ENCODE results near the gene PTCD1.

Gene PTCD1

GRCh38 chr7:99460651-99461050, 22.1 kb upstream of the PTCD1 start:
- peaks cover 59% of the 10 kb centered on the region for H3K36me3 Mint-ChIP-seq (ENCODE audit: low read depth)
- H3K27ac Mint-ChIP-seq = no peak overlapping the region
- peaks cover 9% of the 10 kb centered on the region for H3K9me3 Mint-ChIP-seq
- H3K27me3 Mint-ChIP-seq (ENCODE audit: low read depth, poor library complexity) = no peaks in the 10 kb centered on the region
- DNase-seq = no peak
- no peak overlapping the region for H3K4me3 Mint-ChIP-seq
- peaks cover 19% of the 10 kb centered on the region for H3K4me1 Mint-ChIP-seq
- no peak for TF ChIP-seq CTCF (IDR thresholded peaks at IDR 0.05)

GRCh38 chr7:99459087-99459486, 20.5 kb upstream of the PTCD1 start:
- Mint-ChIP-seq H3K36me3 (ENCODE audit: low read depth) (peaks cover 57% of the 10 kb centered on the region), H3K9me3 (peaks cover 8% of the 10 kb centered on the region), H3K4me3 (no peak overlapping the region), H3K27me3 (ENCODE audit: low read depth, poor library complexity) (no peaks in the 10 kb centered on the region), H3K4me1 (peaks cover 9% of the 10 kb centered on the region), H3K27ac (peak overlapping the region; percentile 60)
- TF ChIP-seq CTCF (IDR thresholded peaks at IDR 0.05) = peak; percentile 11
- DNase-seq = no peak

GRCh38 chr7:99457650-99458493, 19.3 kb upstream of the PTCD1 start:
- no peak for TF ChIP-seq CTCF (IDR thresholded peaks at IDR 0.05)
- DNase-seq = no peak
- H3K27ac Mint-ChIP-seq = peak overlapping the region; percentile 74
- H3K36me3 Mint-ChIP-seq (ENCODE audit: low read depth) = peaks cover 57% of the 10 kb centered on the region
- no peak overlapping the region for H3K4me3 Mint-ChIP-seq
- peaks cover 5% of the 10 kb centered on the region for H3K4me1 Mint-ChIP-seq
- H3K27me3 Mint-ChIP-seq (ENCODE audit: low read depth, poor library complexity) = no peaks in the 10 kb centered on the region
- peaks cover 2% of the 10 kb centered on the region for H3K9me3 Mint-ChIP-seq

DNA sequence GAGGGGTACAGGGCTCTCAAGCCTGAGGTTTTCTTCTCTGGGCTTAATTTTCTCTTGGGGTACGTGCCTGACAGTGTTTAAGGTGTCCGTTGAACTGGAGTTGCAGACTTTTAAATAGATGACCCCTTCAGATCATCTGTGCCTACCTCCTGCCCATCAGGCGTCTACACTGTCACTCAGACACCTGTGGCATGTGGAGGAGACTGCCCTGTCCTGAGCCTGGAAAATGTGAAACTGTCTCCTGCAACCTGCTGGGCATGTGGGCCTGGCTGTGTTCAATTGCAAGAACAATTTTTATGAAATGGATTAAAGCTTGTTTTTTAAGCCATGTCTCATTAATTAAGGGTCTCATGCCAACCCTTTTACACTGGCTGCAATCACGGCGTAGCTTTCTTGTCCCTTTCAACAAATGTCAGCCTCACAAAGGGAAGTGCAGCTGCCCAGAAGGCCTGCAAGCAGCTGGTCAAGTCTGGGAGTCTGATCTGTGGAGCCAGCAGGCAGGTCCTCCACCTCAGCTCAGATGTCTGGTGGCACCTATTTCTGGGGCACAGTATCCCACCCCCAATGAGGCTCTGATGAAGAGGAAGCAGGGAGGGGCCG, 18.6 kb upstream of the PTCD1 start:
- Mint-ChIP-seq H3K27ac (peak overlapping the region; percentile 74), H3K4me3 (no peak overlapping the region), H3K4me1 (peaks cover 5% of the 10 kb centered on the region), H3K36me3 (ENCODE audit: low read depth) (peaks cover 60% of the 10 kb centered on the region), H3K27me3 (ENCODE audit: low read depth, poor library complexity) (no peaks in the 10 kb centered on the region), H3K9me3 (no peaks in the 10 kb centered on the region)
- DNase-seq = no peak
- no peak for TF ChIP-seq CTCF (IDR thresholded peaks at IDR 0.05)

GRCh38 chr7:99456288-99456687, 17.7 kb upstream of the PTCD1 start:
- peak overlapping the region; percentile 74 for H3K27ac Mint-ChIP-seq
- no peaks in the 10 kb centered on the region for H3K9me3 Mint-ChIP-seq
- H3K4me3 Mint-ChIP-seq = no peak overlapping the region
- TF ChIP-seq CTCF (IDR thresholded peaks at IDR 0.05) = no peak
- H3K27me3 Mint-ChIP-seq (ENCODE audit: low read depth, poor library complexity) = peaks cover 2% of the 10 kb centered on the region
- peaks cover 56% of the 10 kb centered on the region for H3K36me3 Mint-ChIP-seq (ENCODE audit: low read depth)
- DNase-seq = no peak
- H3K4me1 Mint-ChIP-seq = peaks cover 5% of the 10 kb centered on the region
